ENCODE measurements around the gene DBH.

Gene DBH

GRCh38 chr9:133657120-133657661 lies 21.0 kb downstream of the DBH start:
- Histone ChIP-seq H3K36me3 (ENCODE audit: control insufficient read depth, insufficient read depth, low read length) (no peaks in the 10 kb centered on the region), H3K27me3 (ENCODE audit: control insufficient read depth, insufficient read depth, low read length) (peaks cover 34% of the 10 kb centered on the region), H3K4me1 (ENCODE audit: control insufficient read depth, insufficient read depth, low read length) (peaks cover 4% of the 10 kb centered on the region), H3K9ac (ENCODE audit: low read length) (no peak overlapping the region), H3K27ac (ENCODE audit: low read depth, low read length) (no peak overlapping the region), H3K4me3 (ENCODE audit: low read length) (no peak overlapping the region)

GRCh38 chr9:133658442-133659431 lies 22.6 kb downstream of the DBH start:
- Histone ChIP-seq H3K9ac (ENCODE audit: low read length) (no peak overlapping the region), H3K27ac (ENCODE audit: low read depth, low read length) (no peak overlapping the region), H3K36me3 (ENCODE audit: control insufficient read depth, insufficient read depth, low read length) (no peaks in the 10 kb centered on the region), H3K27me3 (ENCODE audit: control insufficient read depth, insufficient read depth, low read length) (peaks cover 28% of the 10 kb centered on the region), H3K4me1 (ENCODE audit: control insufficient read depth, insufficient read depth, low read length) (peaks cover 4% of the 10 kb centered on the region), H3K4me3 (ENCODE audit: low read length) (peak overlapping the region; percentile 38)

DNA sequence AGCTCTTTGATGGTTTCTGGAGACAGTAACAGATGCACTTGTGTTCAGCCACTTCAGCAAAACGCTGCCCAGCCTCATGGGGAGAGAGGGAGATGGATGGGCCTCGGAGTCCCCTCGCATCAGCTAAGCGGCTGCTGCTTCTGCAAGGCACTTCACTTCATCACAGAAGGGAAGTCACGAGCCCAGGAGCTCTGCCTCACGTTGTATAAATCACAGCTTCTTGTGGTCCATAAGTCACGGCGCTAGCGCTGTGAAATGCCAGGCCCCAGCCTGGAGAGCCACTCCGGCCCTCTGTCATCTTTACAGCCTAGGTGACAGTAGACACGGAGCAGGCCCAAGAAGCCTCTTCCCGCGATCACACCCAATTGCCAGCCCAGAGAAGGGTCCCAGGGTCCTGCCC lies 23.4 kb downstream of the DBH start:
- Histone ChIP-seq H3K4me1 (ENCODE audit: control insufficient read depth, insufficient read depth, low read length) (peaks cover 4% of the 10 kb centered on the region), H3K9ac (ENCODE audit: low read length) (no peak overlapping the region), H3K27ac (ENCODE audit: low read depth, low read length) (no peak overlapping the region), H3K36me3 (ENCODE audit: control insufficient read depth, insufficient read depth, low read length) (no peaks in the 10 kb centered on the region), H3K4me3 (ENCODE audit: low read length) (no peak overlapping the region), H3K27me3 (ENCODE audit: control insufficient read depth, insufficient read depth, low read length) (peaks cover 25% of the 10 kb centered on the region)

DNA sequence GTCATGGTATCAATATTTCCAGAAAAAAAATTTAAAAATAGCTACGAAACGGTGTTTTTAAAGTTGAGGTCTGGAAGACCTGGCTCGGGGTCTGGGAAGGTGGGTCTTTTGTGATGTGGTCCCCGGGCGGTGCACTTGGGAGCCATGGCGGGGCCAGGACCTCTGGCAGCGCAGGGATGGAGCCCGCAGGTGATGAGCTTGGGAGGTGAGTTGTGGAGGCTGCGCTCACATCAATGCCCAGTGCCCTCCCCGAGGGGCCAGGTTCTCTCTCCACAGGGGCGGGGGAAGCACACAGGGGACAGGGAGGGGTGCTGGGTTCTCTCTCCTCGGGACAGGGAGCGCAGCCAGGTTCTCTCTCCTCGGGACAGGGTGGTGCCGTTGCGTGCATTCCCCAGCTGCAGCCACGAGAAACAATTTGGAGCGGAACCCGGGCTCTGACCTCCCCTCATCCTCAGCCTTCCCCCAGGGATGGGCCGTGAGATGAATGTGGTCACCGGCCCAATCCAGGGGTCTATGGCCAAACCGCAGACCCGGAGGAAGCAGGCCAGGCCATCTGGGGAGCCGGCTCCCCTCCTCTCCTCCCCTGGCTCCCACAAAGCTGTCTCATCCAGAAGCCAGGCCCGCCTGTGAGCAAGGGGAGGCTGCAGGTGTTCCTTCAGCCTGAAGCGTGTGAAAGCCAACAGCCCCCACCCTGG lies 25.8 kb downstream of the DBH start:
- Histone ChIP-seq H3K36me3 (ENCODE audit: control insufficient read depth, insufficient read depth, low read length) (no peaks in the 10 kb centered on the region), H3K4me3 (ENCODE audit: low read length) (no peak overlapping the region), H3K4me1 (ENCODE audit: control insufficient read depth, insufficient read depth, low read length) (peaks cover 4% of the 10 kb centered on the region), H3K27me3 (ENCODE audit: control insufficient read depth, insufficient read depth, low read length) (peaks cover 10% of the 10 kb centered on the region), H3K9ac (ENCODE audit: low read length) (no peak overlapping the region), H3K27ac (ENCODE audit: low read depth, low read length) (no peak overlapping the region)

DNA sequence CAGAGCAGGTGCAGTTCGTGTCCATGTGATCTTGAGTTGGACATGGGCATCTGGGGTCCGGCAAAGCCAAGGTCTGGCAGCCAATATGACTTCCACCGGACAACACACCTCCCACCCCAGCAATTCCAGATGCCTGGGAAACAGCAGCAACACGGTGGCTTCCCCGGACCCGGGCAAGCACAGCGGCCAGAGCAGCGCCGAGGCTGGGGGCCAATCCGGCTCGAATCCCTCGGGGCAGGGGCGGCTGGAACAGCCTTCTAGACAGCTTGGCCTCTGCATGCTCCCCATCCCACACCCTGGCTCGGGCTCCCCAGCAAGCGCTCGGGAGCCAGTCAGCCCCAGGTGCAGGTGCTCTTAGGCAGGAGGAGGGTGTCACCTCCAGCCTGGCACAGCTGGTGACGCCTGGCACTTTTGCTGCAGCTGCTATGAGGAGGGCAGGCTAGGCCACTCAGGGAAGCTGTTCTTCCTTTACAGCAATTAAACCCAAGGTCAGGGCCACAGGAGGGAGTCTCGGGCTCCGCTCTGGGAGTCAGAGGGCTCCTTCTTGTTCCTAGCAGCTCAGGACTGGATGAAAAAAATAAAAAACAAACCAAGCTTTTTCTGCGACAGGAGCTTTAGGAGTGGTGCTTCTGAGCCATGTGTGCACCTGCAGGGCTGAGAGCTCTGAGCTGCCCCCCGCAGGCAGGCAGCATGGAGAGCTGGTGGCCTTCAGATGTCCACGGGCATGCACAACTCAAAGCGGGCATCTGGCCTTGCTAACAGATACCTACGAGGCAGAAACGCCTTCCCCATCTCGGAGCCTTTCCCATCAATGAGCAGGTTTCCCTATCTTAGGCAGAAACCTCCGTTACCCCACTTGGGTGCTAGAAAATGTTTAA lies 28.2 kb downstream of the DBH start:
- H3K9ac ChIP-seq (ENCODE audit: low read length) = no peak overlapping the region
- no peak overlapping the region for H3K4me3 ChIP-seq (ENCODE audit: low read length)
- peaks cover 5% of the 10 kb centered on the region for H3K27me3 ChIP-seq (ENCODE audit: control insufficient read depth, insufficient read depth, low read length)
- no peak overlapping the region for H3K27ac ChIP-seq (ENCODE audit: low read depth, low read length)
- H3K4me1 ChIP-seq (ENCODE audit: control insufficient read depth, insufficient read depth, low read length) = no peaks in the 10 kb centered on the region
- H3K36me3 ChIP-seq (ENCODE audit: control insufficient read depth, insufficient read depth, low read length) = no peaks in the 10 kb centered on the region

- H3K4me3 ChIP-seq (ENCODE audit: low read length) = no peak overlapping the region
- H3K4me1 ChIP-seq (ENCODE audit: control insufficient read depth, insufficient read depth, low read length) = no peaks in the 10 kb centered on the region
- no peak overlapping the region for H3K9ac ChIP-seq (ENCODE audit: low read length)
- H3K27ac ChIP-seq (ENCODE audit: low read depth, low read length) = no peak overlapping the region
- H3K27me3 ChIP-seq (ENCODE audit: control insufficient read depth, insufficient read depth, low read length) = no peaks in the 10 kb centered on the region
- H3K36me3 ChIP-seq (ENCODE audit: control insufficient read depth, insufficient read depth, low read length) = no peaks in the 10 kb centered on the region
These were observed 28.9 kb downstream of the DBH start for GRCh38 chr9:133665096-133665495.

DNA sequence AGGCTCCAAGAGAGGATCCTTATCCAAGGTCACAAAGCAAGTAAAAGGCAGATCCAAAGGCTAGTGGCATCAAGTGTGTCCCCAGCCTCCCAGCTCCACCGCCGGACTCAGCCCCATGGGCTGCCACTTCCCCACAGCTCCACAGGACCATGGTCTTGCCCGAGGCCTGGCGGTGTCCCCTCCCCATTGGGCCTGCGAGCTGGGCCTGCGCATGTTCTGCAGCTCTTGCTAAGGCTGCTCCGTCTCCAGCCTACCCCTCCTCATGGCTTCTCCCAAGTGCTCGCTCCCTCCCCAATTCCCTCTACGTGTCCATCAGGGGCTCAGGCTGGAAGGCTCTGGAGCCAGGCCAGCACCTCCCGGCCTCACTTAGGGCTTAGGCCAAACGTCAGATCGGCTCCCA lies 29.4 kb downstream of the DBH start:
- Histone ChIP-seq H3K27me3 (ENCODE audit: control insufficient read depth, insufficient read depth, low read length) (no peaks in the 10 kb centered on the region), H3K36me3 (ENCODE audit: control insufficient read depth, insufficient read depth, low read length) (no peaks in the 10 kb centered on the region), H3K27ac (ENCODE audit: low read depth, low read length) (no peak overlapping the region), H3K4me1 (ENCODE audit: control insufficient read depth, insufficient read depth, low read length) (no peaks in the 10 kb centered on the region), H3K4me3 (ENCODE audit: low read length) (no peak overlapping the region), H3K9ac (ENCODE audit: low read length) (no peak overlapping the region)

- no peaks in the 10 kb centered on the region for H3K27me3 ChIP-seq (ENCODE audit: control insufficient read depth, insufficient read depth, low read length)
- no peak overlapping the region for H3K27ac ChIP-seq (ENCODE audit: low read depth, low read length)
- no peak overlapping the region for H3K4me3 ChIP-seq (ENCODE audit: low read length)
- H3K9ac ChIP-seq (ENCODE audit: low read length) = no peak overlapping the region
- no peaks in the 10 kb centered on the region for H3K36me3 ChIP-seq (ENCODE audit: control insufficient read depth, insufficient read depth, low read length)
- H3K4me1 ChIP-seq (ENCODE audit: control insufficient read depth, insufficient read depth, low read length) = no peaks in the 10 kb centered on the region
These were observed 30.2 kb downstream of the DBH start for GRCh38 chr9:133666387-133666786.

- Histone ChIP-seq H3K9ac (ENCODE audit: low read length) (no peak overlapping the region), H3K4me3 (ENCODE audit: low read length) (no peak overlapping the region), H3K27me3 (ENCODE audit: control insufficient read depth, insufficient read depth, low read length) (no peaks in the 10 kb centered on the region), H3K36me3 (ENCODE audit: control insufficient read depth, insufficient read depth, low read length) (no peaks in the 10 kb centered on the region), H3K4me1 (ENCODE audit: control insufficient read depth, insufficient read depth, low read length) (no peaks in the 10 kb centered on the region), H3K27ac (ENCODE audit: low read depth, low read length) (no peak overlapping the region)
These were observed 30.7 kb downstream of the DBH start for GRCh38 chr9:133666845-133667244.

DNA sequence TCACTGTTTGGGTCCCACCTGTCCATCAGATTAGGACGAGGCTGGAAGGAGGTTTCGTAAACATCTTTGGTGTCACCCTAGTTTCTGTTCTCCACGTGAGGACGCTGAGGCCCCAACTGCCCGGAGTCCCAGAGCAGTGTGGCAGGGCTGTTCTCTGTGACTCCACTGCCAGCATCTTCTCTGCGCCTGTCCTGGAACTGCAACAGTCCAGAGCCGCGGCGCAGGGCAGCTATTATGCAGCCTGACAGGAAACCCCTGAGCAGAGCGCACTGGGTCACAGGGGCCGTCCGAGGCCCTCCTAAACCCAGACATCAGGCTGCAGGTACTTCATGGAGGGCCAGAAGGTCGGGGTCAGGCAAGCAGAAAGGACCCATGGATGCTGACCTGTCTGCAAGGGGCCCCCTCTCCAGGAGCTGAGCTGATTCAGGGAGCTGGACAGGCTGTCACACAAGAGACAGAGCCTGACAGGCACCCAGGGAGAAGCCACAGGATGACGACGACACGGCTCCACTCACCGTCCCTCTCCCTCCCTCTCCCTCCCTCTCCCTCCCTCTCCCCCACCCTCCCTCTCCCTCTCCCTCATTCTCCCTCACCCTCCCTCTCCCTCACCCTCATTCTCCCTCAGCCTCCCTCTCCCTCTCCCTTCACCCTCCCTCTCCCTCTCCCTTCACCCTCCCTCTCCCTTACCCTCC lies 31.7 kb downstream of the DBH start:
- Histone ChIP-seq H3K4me3 (ENCODE audit: low read length) (no peak overlapping the region), H3K27ac (ENCODE audit: low read depth, low read length) (no peak overlapping the region), H3K36me3 (ENCODE audit: control insufficient read depth, insufficient read depth, low read length) (no peaks in the 10 kb centered on the region), H3K9ac (ENCODE audit: low read length) (no peak overlapping the region), H3K27me3 (ENCODE audit: control insufficient read depth, insufficient read depth, low read length) (no peaks in the 10 kb centered on the region), H3K4me1 (ENCODE audit: control insufficient read depth, insufficient read depth, low read length) (no peaks in the 10 kb centered on the region)

GRCh38 chr9:133669182-133669801 lies 33.1 kb downstream of the DBH start:
- Histone ChIP-seq H3K27ac (ENCODE audit: low read depth, low read length) (no peak overlapping the region), H3K27me3 (ENCODE audit: control insufficient read depth, insufficient read depth, low read length) (no peaks in the 10 kb centered on the region), H3K4me1 (ENCODE audit: control insufficient read depth, insufficient read depth, low read length) (no peaks in the 10 kb centered on the region), H3K9ac (ENCODE audit: low read length) (no peak overlapping the region), H3K4me3 (ENCODE audit: low read length) (no peak overlapping the region), H3K36me3 (ENCODE audit: control insufficient read depth, insufficient read depth, low read length) (no peaks in the 10 kb centered on the region)
